ENCODE measurements around the gene CYB5D1.

The CYB5D1 gene

DNA sequence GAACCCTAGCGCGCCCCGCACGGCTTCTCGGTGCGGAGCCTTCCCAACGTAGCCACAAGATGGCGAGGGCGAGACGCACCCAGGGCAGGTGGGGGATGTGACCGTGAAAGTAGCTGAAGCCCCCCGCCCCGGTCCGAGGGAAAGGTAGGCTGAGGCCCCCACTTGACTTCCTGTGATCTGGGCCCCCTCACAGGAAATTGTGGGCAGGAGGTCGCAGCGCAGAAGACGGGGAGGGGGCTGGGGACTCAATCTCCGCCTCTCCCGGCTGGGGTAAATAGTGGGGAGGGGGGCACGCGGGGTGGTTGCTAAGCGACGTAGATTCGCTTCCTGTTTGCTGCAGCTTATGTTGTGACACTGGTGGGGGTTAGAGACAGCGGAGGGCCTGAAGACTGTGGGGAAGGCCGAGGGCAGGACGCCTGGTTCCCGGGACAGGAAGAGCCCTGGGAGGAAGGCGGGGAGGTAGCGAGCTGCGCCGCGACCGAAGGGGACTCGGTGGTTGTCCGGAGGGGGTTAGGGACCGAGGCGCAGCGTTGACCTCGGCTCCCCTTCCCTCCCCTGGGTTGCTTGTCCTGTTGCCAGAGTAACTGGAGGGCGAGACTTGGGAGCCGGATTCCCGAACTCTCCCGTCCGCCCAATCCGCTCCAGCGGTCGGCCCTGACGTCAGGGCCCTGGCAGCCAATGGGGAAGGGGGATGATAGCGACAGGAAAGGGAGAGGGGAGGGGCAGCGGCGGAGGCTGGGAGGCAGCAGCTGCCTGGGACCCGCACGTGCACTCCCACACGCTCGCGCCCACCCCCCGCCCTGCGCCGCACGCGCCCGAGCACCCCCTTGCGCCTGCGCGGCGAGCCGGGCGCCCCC lies 22.6 kb upstream of the CYB5D1 start:
- Histone ChIP-seq H3K27me3 (peaks cover 0 to 20% of the 10 kb centered on the region in 2 donors), H3K4me3 (peak overlapping the region; percentile 82 to 90), H3K4me1 (peaks cover 0 to 39% (median 32%) of the 10 kb centered on the region in 4 donors), H3K9me3 (no peaks in the 10 kb centered on the region), H3K36me3 (no peaks in the 10 kb centered on the region), H3K27ac (peak overlapping the region; percentile 96)
- intact Hi-C loops (cut with DNase I; ENCODE audit: low total_unique reads): no loop called here
- peak; percentile 76 to 78 for TF ChIP-seq CTCF (IDR thresholded peaks at IDR 0.05)
- peak; percentile 98 to 99 for DNase-seq

DNA sequence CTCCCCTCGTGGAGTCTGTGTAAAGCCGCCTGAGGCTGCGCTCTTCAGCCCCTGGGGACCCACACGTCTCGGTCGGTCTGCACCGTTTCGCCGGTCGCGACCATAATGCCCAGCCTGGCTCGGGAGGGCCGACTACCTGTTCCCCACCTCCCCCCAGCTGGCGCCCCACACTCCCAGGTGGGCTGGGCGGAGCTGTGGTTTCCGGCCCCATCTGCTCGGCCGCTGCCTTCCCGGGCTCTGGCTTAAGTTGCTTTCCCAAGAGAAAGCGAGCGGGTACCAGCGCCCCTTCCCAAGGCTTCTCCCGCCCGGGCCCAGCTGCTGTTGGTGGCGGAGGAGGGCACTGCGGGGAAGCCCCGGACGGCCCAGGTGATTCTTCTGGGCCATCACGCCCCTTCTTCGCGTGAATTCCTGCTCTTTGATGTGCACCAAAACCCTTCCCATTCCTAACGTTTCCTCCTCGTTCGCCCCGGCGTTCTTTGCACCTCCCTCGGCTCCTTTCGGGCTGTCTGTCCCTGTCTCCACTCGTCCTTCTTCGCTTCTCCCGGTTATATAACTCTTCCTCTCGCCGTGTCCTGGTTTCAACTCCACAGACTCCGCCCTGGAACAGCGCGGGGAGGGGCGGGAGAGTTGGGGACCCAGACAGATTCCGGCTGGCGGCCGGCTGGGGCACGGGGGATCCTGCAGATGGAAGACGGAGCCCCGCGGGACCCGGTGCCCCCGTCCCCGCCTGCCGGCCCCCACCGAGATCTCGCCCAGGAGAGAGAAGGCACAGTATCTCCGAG lies 21.8 kb upstream of the CYB5D1 start:
- no peaks in the 10 kb centered on the region for H3K9me3 ChIP-seq
- no peaks in the 10 kb centered on the region for H3K36me3 ChIP-seq
- H3K27ac ChIP-seq: peak overlapping the region; percentile 96
- DNase-seq: peak in 1 of 2 donors; percentile 86
- H3K27me3 ChIP-seq: peaks cover 0 to 13% of the 10 kb centered on the region in 2 donors
- no peak for TF ChIP-seq CTCF (IDR thresholded peaks at IDR 0.05)
- peaks cover 0 to 45% (median 35%) of the 10 kb centered on the region in 4 donors for H3K4me1 ChIP-seq
- peak overlapping the region; percentile 82 to 90 for H3K4me3 ChIP-seq
- intact Hi-C loops (cut with DNase I; ENCODE audit: low total_unique reads): no loop called here

- intact Hi-C loops (cut with DNase I; ENCODE audit: low total_unique reads): no loop called here
- Histone ChIP-seq H3K4me1 (peaks cover 4 to 51% (median 40%) of the 10 kb centered on the region in 4 donors), H3K27ac (peak overlapping the region; percentile 96), H3K9me3 (no peaks in the 10 kb centered on the region), H3K27me3 (peaks cover 0 to 7% of the 10 kb centered on the region in 2 donors), H3K4me3 (peak overlapping the region; percentile 82 to 90), H3K36me3 (no peaks in the 10 kb centered on the region)
- TF ChIP-seq CTCF (IDR thresholded peaks at IDR 0.05): peak in 1 of 2 experiments; percentile 6
- DNase-seq: peak; percentile 91 to 95
Observed at GRCh38 chr17:7836596-7837407, 21.0 kb upstream of the CYB5D1 start.

DNA sequence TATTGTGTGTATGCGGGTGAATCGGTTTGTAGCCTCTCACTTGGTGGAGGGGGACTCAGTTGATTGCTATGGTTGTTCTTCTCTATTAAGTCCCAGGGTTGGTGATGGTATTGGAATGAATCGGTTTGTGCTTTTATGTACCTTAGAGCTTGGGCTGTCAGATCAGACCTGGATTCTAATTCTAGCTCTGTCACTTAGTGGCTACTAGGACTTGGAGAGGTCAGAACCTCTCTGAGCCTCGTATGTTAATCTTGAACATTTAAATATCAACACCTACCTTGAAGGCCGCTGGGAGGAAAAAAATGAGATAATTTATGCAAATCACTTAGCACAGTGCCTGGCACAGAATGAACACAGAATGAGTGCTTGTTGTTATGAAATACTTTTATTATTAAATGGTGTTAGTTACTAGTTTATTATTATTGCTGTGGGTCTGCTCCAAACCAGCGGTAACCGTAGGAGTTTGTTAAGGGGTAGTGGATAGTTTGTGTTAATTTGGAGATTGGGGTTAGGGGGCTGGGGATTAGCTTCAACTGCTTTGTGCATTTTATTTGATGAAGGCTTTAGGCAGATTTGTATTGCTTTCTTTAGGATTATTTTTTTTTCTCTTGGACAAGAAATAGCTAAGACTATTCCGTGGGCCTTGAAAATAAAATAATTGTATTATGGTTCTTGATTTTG lies 20.3 kb upstream of the CYB5D1 start:
- Histone ChIP-seq H3K27ac (peak overlapping the region; percentile 96), H3K4me1 (peaks cover 4 to 53% (median 40%) of the 10 kb centered on the region in 4 donors), H3K4me3 (peak overlapping the region; percentile 9 to 82), H3K36me3 (no peaks in the 10 kb centered on the region), H3K27me3 (no peaks in the 10 kb centered on the region), H3K9me3 (no peaks in the 10 kb centered on the region)
- no peak for DNase-seq
- intact Hi-C loops (cut with DNase I; ENCODE audit: low total_unique reads): no loop called here
- TF ChIP-seq CTCF (IDR thresholded peaks at IDR 0.05): no peak

Data from tibial artery (tissue), 4 donors.